Measurements from ENCODE around the gene RCAN2.

RCAN2 gene

DNA sequence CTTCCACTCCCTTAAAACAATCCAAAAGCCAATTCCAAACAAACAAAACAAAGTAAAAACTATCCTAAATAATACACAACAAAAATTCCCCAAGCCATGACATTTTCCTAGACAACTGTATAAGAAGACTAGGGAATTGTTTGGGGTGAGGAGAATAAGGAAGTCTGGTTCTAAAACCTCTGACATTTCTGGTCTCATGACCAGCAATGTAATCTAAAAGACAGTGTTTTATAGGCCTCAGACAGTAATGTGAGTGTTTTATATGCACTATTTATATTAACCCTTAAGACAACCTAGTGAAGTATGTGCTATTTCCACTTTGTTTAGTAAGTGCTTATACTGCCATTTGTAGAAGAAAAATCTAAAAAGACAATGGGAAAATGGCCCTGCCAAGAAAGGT, 13.0 kb upstream of the RCAN2 start:
- TF ChIP-seq ZNF565 (CRISPR knock-in tag; conservative IDR thresholded peaks at IDR 0.05; ENCODE audit: low read depth): no peak
- TF ChIP-seq ISL1 (CRISPR knock-in tag; IDR thresholded peaks at IDR 0.05): no peak
- TF ChIP-seq, protein P1, sequence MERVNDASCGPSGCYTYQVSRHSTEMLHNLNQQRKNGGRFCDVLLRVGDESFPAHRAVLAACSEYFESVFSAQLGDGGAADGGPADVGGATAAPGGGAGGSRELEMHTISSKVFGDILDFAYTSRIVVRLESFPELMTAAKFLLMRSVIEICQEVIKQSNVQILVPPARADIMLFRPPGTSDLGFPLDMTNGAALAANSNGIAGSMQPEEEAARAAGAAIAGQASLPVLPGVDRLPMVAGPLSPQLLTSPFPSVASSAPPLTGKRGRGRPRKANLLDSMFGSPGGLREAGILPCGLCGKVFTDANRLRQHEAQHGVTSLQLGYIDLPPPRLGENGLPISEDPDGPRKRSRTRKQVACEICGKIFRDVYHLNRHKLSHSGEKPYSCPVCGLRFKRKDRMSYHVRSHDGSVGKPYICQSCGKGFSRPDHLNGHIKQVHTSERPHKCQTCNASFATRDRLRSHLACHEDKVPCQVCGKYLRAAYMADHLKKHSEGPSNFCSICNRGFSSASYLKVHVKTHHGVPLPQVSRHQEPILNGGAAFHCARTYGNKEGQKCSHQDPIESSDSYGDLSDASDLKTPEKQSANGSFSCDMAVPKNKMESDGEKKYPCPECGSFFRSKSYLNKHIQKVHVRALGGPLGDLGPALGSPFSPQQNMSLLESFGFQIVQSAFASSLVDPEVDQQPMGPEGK (CRISPR knock-in tag; IDR thresholded peaks at IDR 0.05; ENCODE audit: borderline replicate concordance): no peak
- TF ChIP-seq, protein P2, sequence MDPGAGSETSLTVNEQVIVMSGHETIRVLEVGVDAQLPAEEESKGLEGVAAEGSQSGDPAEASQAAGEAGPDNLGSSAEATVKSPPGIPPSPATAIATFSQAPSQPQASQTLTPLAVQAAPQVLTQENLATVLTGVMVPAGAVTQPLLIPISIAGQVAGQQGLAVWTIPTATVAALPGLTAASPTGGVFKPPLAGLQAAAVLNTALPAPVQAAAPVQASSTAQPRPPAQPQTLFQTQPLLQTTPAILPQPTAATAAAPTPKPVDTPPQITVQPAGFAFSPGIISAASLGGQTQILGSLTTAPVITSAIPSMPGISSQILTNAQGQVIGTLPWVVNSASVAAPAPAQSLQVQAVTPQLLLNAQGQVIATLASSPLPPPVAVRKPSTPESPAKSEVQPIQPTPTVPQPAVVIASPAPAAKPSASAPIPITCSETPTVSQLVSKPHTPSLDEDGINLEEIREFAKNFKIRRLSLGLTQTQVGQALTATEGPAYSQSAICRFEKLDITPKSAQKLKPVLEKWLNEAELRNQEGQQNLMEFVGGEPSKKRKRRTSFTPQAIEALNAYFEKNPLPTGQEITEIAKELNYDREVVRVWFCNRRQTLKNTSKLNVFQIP (CRISPR knock-in tag; IDR thresholded peaks at IDR 0.05; ENCODE audit: borderline replicate concordance, low read depth): no peak
- no peak for TF ChIP-seq ZFP30 (CRISPR knock-in tag; IDR thresholded peaks at IDR 0.05)
- TF ChIP-seq CSDC2 (CRISPR knock-in tag; IDR thresholded peaks at IDR 0.05): no peak
- TF ChIP-seq OSR1 (CRISPR knock-in tag; IDR thresholded peaks at IDR 0.05): no peak
- no peak for TF ChIP-seq ZC3H10 (CRISPR knock-in tag; IDR thresholded peaks at IDR 0.05)
- TF ChIP-seq, protein P3, sequence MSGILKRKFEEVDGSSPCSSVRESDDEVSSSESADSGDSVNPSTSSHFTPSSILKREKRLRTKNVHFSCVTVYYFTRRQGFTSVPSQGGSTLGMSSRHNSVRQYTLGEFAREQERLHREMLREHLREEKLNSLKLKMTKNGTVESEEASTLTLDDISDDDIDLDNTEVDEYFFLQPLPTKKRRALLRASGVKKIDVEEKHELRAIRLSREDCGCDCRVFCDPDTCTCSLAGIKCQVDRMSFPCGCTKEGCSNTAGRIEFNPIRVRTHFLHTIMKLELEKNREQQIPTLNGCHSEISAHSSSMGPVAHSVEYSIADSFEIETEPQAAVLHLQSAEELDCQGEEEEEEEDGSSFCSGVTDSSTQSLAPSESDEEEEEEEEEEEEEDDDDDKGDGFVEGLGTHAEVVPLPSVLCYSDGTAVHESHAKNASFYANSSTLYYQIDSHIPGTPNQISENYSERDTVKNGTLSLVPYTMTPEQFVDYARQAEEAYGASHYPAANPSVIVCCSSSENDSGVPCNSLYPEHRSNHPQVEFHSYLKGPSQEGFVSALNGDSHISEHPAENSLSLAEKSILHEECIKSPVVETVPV (CRISPR knock-in tag; IDR thresholded peaks at IDR 0.05): no peak
- no peak for TF ChIP-seq TOX (CRISPR knock-in tag; IDR thresholded peaks at IDR 0.05; ENCODE audit: borderline replicate concordance)
- TF ChIP-seq ARNTL (CRISPR knock-in tag; IDR thresholded peaks at IDR 0.05; ENCODE audit: borderline replicate concordance, low read depth): no peak
- no peak for TF ChIP-seq RARB (CRISPR knock-in tag; IDR thresholded peaks at IDR 0.05)
- TF ChIP-seq, protein P4, sequence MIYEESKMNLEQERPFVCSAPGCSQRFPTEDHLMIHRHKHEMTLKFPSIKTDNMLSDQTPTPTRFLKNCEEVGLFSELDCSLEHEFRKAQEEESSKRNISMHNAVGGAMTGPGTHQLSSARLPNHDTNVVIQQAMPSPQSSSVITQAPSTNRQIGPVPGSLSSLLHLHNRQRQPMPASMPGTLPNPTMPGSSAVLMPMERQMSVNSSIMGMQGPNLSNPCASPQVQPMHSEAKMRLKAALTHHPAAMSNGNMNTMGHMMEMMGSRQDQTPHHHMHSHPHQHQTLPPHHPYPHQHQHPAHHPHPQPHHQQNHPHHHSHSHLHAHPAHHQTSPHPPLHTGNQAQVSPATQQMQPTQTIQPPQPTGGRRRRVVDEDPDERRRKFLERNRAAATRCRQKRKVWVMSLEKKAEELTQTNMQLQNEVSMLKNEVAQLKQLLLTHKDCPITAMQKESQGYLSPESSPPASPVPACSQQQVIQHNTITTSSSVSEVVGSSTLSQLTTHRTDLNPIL (CRISPR knock-in tag; IDR thresholded peaks at IDR 0.05; ENCODE audit: low read depth): no peak
- TF ChIP-seq ZFP3 (CRISPR knock-in tag; IDR thresholded peaks at IDR 0.05): no peak
- no peak for ATAC-seq

DNA sequence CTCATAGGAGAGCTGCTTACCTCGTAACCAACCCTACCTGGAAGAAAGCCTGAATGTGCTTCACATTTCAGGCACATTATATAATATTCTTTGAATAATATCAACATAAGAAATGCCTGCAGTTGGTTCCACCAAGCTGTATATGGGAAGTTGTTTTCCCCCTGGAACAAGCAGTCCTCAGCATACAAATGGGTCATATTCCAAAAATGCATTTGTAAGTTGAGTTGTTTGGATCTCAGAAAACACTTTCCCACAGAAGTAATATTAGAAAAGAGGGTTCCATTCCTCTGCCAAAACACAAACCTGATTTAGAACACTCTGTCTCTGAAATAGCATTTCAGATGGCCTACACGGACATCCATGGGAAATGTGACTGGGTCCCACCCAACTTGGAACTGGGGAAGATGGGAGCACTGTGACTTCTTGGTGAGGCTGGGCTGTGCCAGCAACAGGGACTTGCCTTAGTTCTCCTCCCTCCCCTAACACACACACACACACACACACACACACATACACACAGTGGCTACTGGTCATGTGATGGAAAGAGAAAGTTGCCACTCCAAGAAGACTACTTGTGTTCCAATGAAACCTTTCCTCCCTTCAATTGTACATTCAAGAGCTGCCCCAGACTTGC, 11.4 kb upstream of the RCAN2 start:
- TF ChIP-seq ZNF70 (CRISPR knock-in tag; IDR thresholded peaks at IDR 0.05): no peak
- TF ChIP-seq ZNF565 (CRISPR knock-in tag; conservative IDR thresholded peaks at IDR 0.05; ENCODE audit: low read depth): no peak
- TF ChIP-seq ZNF8 (CRISPR knock-in tag; IDR thresholded peaks at IDR 0.05): no peak
- TF ChIP-seq ZC3H10 (CRISPR knock-in tag; IDR thresholded peaks at IDR 0.05): no peak
- TF ChIP-seq, protein P3 (CRISPR knock-in tag; IDR thresholded peaks at IDR 0.05): no peak
- no peak for TF ChIP-seq TOX (CRISPR knock-in tag; IDR thresholded peaks at IDR 0.05; ENCODE audit: borderline replicate concordance)
- no peak for TF ChIP-seq ISL1 (CRISPR knock-in tag; IDR thresholded peaks at IDR 0.05)
- no peak for TF ChIP-seq ZFP3 (CRISPR knock-in tag; IDR thresholded peaks at IDR 0.05)
- no peak for TF ChIP-seq ESRRG (CRISPR knock-in tag; IDR thresholded peaks at IDR 0.05)
- no peak for TF ChIP-seq GLIS3 (CRISPR knock-in tag; IDR thresholded peaks at IDR 0.05)
- no peak for TF ChIP-seq PPARA (CRISPR knock-in tag; IDR thresholded peaks at IDR 0.05; ENCODE audit: borderline replicate concordance)
- no peak for TF ChIP-seq SNAI2 (CRISPR knock-in tag; IDR thresholded peaks at IDR 0.05)
- TF ChIP-seq, protein P5, sequence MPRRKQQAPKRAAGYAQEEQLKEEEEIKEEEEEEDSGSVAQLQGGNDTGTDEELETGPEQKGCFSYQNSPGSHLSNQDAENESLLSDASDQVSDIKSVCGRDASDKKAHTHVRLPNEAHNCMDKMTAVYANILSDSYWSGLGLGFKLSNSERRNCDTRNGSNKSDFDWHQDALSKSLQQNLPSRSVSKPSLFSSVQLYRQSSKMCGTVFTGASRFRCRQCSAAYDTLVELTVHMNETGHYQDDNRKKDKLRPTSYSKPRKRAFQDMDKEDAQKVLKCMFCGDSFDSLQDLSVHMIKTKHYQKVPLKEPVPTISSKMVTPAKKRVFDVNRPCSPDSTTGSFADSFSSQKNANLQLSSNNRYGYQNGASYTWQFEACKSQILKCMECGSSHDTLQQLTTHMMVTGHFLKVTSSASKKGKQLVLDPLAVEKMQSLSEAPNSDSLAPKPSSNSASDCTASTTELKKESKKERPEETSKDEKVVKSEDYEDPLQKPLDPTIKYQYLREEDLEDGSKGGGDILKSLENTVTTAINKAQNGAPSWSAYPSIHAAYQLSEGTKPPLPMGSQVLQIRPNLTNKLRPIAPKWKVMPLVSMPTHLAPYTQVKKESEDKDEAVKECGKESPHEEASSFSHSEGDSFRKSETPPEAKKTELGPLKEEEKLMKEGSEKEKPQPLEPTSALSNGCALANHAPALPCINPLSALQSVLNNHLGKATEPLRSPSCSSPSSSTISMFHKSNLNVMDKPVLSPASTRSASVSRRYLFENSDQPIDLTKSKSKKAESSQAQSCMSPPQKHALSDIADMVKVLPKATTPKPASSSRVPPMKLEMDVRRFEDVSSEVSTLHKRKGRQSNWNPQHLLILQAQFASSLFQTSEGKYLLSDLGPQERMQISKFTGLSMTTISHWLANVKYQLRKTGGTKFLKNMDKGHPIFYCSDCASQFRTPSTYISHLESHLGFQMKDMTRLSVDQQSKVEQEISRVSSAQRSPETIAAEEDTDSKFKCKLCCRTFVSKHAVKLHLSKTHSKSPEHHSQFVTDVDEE (CRISPR knock-in tag; IDR thresholded peaks at IDR 0.05): no peak
- TF ChIP-seq OSR1 (CRISPR knock-in tag; IDR thresholded peaks at IDR 0.05): no peak
- TF ChIP-seq TCF4 (CRISPR knock-in tag; IDR thresholded peaks at IDR 0.05; ENCODE audit: borderline replicate concordance): no peak
- ATAC-seq: no peak

All from SK-N-SH treated with all-trans-retinoic acid at 6 μM for 48 hours (cell line).